Mesenchymal stem cell (in vitro differentiated cells and primary cell): ENCODE data around the gene TRIM60.
"Not testable (repeated sequence)": the region's sequence is repeated elsewhere in the genome, so short reads cannot be mapped to it uniquely, and the experiment has no call there.

Experiments used
- DNase-seq: peaks from one replicate; pipeline ENCODE4 v3.0.0-alpha.2; 2013
- H2AFZ ChIP-seq: one replicate; pipeline ENCODE4 v1.6.1; 2013; ENCODE audit warnings: low read depth, mild to moderate bottlenecking, control low read depth, inconsistent platforms, low read length, moderate library complexity
- H2AK5ac ChIP-seq: 2 replicates; pipeline ENCODE4 v1.6.1; 2013; ENCODE audit warnings: low read length, moderate library complexity, mild to moderate bottlenecking, inconsistent platforms; ENCODE audit not compliant: severe bottlenecking
- H2BK120ac ChIP-seq: one replicate; pipeline ENCODE4 v1.6.1; 2013; ENCODE audit warnings: low read depth, mild to moderate bottlenecking, inconsistent platforms, low read length, moderate library complexity
- H2BK12ac ChIP-seq, 2 experiments: one replicate each; pipeline ENCODE4 v1.6.1; 2013; ENCODE audit warnings: inconsistent platforms in 2 of 2, low read length in 2 of 2, mild to moderate bottlenecking in 2 of 2, moderate library complexity in 2 of 2, control low read depth in 1 of 2
- H2BK15ac ChIP-seq: one replicate; pipeline ENCODE4 v1.6.1; 2013; ENCODE audit warnings: mild to moderate bottlenecking, low read depth, inconsistent platforms; ENCODE audit not compliant: poor library complexity, severe bottlenecking
- H2BK5ac ChIP-seq: 2 replicates; pipeline ENCODE4 v1.6.1; 2013; ENCODE audit warnings: low read depth, mild to moderate bottlenecking, low read length, control low read depth, inconsistent platforms; ENCODE audit not compliant: poor library complexity, severe bottlenecking
- H3K14ac ChIP-seq, 2 experiments: one replicate each; pipeline ENCODE4 v1.6.1; 2013; ENCODE audit warnings: inconsistent platforms in 2 of 2, low read length in 2 of 2, control low read depth in 1 of 2, mild to moderate bottlenecking in 1 of 2, moderate library complexity in 1 of 2
- H3K18ac ChIP-seq, 2 experiments: one replicate each; pipeline ENCODE4 v1.6.1; 2013; ENCODE audit warnings: inconsistent platforms in 2 of 2, low read length in 2 of 2, control low read depth in 1 of 2, low read depth in 1 of 2, mild to moderate bottlenecking in 1 of 2
- H3K23ac ChIP-seq, 2 experiments: one replicate each; pipeline ENCODE4 v1.6.1; 2013; ENCODE audit warnings: inconsistent platforms in 2 of 2, low read length in 2 of 2, mild to moderate bottlenecking in 2 of 2, moderate library complexity in 2 of 2, control low read depth in 1 of 2
- H3K27ac ChIP-seq: 2 replicates; pipeline ENCODE4 v1.5.1; 2013; ENCODE audit warnings: mild to moderate bottlenecking, moderate library complexity, low read length, control low read depth, inconsistent platforms; ENCODE audit not compliant: poor library complexity, severe bottlenecking
- H3K27me3 ChIP-seq, 2 experiments: 2 replicates each; pipeline versions ENCODE4 v1.6.1 to v1.7.0; 2013; ENCODE audit warnings: low read length in 2 of 2, mild to moderate bottlenecking in 2 of 2, moderate library complexity in 2 of 2, control low read depth in 1 of 2, inconsistent platforms in 1 of 2; ENCODE audit not compliant: control insufficient read depth in 1 of 2, insufficient read depth in 1 of 2
- H3K36me3 ChIP-seq, 2 experiments: 2 replicates each; pipeline versions ENCODE4 v1.6.1 to v1.7.0; 2013; ENCODE audit warnings: low read length in 2 of 2, control low read depth in 1 of 2, inconsistent platforms in 1 of 2, low read depth in 1 of 2, mild to moderate bottlenecking in 1 of 2; ENCODE audit not compliant: insufficient read depth in 2 of 2, control insufficient read depth in 1 of 2
- H3K4ac ChIP-seq, 2 experiments: one replicate each; pipeline ENCODE4 v1.6.1; 2013; ENCODE audit warnings: inconsistent platforms in 2 of 2, low read length in 2 of 2, mild to moderate bottlenecking in 2 of 2, moderate library complexity in 2 of 2, control low read depth in 1 of 2, low read depth in 1 of 2
- H3K4me1 ChIP-seq: 2 replicates; pipeline ENCODE4 v1.6.1; 2013; ENCODE audit warnings: low read depth, low read length, control low read depth; ENCODE audit not compliant: control insufficient read depth, insufficient read depth
- H3K4me2 ChIP-seq: 2 replicates; pipeline ENCODE4 v1.6.1; 2013; ENCODE audit warnings: low read length, mild to moderate bottlenecking, inconsistent platforms; ENCODE audit not compliant: poor library complexity, severe bottlenecking
- H3K4me3 ChIP-seq, 2 experiments: 2 replicates each; pipeline versions ENCODE4 v1.5.1 to v1.7.0; 2013; ENCODE audit warnings: low read length in 2 of 2, mild to moderate bottlenecking in 2 of 2, control low read depth in 1 of 2, low read depth in 1 of 2; ENCODE audit not compliant: insufficient read depth in 1 of 2
- H3K79me1 ChIP-seq: replicated peaks from 2 replicates; pipeline ENCODE4 v1.6.1; 2013; ENCODE audit warnings: mild to moderate bottlenecking, control low read depth, low read length, inconsistent platforms; ENCODE audit not compliant: poor library complexity, severe bottlenecking
- H3K9ac ChIP-seq: 2 replicates; pipeline ENCODE4 v1.7.0; 2013; ENCODE audit warnings: mild to moderate bottlenecking, low read length, moderate library complexity
- H3K9me3 ChIP-seq: 2 replicates; pipeline ENCODE4 v1.7.0; 2013; ENCODE audit warnings: mild to moderate bottlenecking, low read length; ENCODE audit not compliant: control insufficient read depth
- H4K8ac ChIP-seq: one replicate; pipeline ENCODE4 v1.6.1; 2013; ENCODE audit warnings: inconsistent platforms, mild to moderate bottlenecking, low read length, moderate library complexity
- H4K91ac ChIP-seq: one replicate; pipeline ENCODE4 v1.6.1; 2013; ENCODE audit warnings: mild to moderate bottlenecking, low read length, inconsistent platforms
- WGBS: methylation state at CpG from one replicate; pipeline ENCODE4 v1.1.7; 2013; ENCODE audit warnings: mixed read lengths; 5-methylcytosine and 5-hydroxymethylcytosine counted together

Gene TRIM60

DNA sequence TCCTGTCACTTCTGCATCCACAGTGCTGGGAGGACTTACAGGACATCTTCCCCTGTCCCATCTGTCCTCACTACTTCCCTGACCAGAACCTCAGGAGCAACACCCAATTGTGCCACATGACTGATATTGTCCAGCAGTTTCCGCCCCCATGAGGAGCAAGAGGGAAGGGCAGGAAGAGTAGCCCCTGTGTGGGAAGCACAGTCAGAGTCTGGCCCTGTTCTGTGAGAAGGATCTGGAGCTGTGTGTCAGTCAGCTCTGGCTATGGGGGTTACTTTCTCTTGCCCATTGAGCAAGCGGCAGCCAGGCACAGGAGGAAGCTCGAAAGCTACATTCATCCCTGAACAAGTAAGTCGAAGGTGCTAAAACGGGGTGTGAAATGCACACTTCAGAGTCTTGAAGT, 14.8 kb upstream of the TRIM60 start:
- Histone ChIP-seq H4K8ac (no peak overlapping the region), H3K79me1 (no peaks in the 10 kb centered on the region)
- WGBS: 79% methylated on average over 5 of the region's 5 CpGs

DNA sequence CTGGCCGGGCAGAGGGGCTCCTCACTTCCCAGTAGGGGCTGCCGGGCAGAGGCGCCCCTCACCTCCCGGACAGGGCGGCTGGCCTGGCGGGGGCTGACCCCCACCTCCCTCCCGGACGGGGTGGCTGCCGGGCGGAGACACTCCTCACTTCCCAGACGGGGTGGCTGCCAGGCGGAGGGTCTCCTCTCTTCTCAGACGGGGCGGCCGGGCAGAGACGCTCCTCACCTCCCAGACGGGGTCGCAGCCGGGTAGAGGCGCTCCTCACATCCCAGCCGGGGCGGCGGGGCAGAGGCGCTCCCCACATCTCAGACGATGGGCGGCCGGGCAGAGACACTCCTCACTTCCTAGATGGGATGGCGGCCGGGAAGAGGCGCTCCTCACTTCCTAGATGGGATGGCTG, 11.8 kb upstream of the TRIM60 start:
- not testable (repeated sequence) for H3K27me3 ChIP-seq

More for the DNA sequence above, 14.8 kb upstream of the TRIM60 start:
- Histone ChIP-seq H3K27me3 (no peaks in the 10 kb centered on the region), H2BK15ac (no peak overlapping the region), H3K18ac (no peak overlapping the region), H2AFZ (no peak overlapping the region), H3K36me3 (no peaks in the 10 kb centered on the region), H2BK12ac (no peak overlapping the region), H3K23ac (no peak overlapping the region), H3K27ac (no peak overlapping the region), H2BK120ac (no peak overlapping the region), H3K9ac (no peak overlapping the region), H3K14ac (no peak overlapping the region), H3K4me1 (no peaks in the 10 kb centered on the region), H3K4me2 (no peak overlapping the region), H2BK5ac (no peak overlapping the region), H3K4me3 (no peak overlapping the region), H2AK5ac (no peak overlapping the region), H3K9me3 (no peaks in the 10 kb centered on the region), H3K4ac (no peak overlapping the region), H4K91ac (no peak overlapping the region)
- peak; percentile 1 for DNase-seq

GRCh38 chr4:165025782-165026181, 6.0 kb upstream of the TRIM60 start:
- not testable (repeated sequence) for H3K79me1 ChIP-seq, H2BK5ac ChIP-seq, DNase-seq, H2BK12ac ChIP-seq, H3K9me3 ChIP-seq, H2BK15ac ChIP-seq, H3K23ac ChIP-seq, H3K9ac ChIP-seq, H4K8ac ChIP-seq, H2BK120ac ChIP-seq, H3K18ac ChIP-seq, H3K4me2 ChIP-seq, H4K91ac ChIP-seq, H2AFZ ChIP-seq, H3K27ac ChIP-seq, H3K14ac ChIP-seq, H3K4me3 ChIP-seq, H3K4ac ChIP-seq, H3K36me3 ChIP-seq, H3K27me3 ChIP-seq, H2AK5ac ChIP-seq, H3K4me1 ChIP-seq
- WGBS: 91% methylated on average over 5 of the region's 8 CpGs

More for the DNA sequence above, 11.8 kb upstream of the TRIM60 start:
- H2AFZ ChIP-seq, H2BK15ac ChIP-seq, H3K4me1 ChIP-seq, H3K18ac ChIP-seq, H4K91ac ChIP-seq, H3K4me3 ChIP-seq, H2BK5ac ChIP-seq, H4K8ac ChIP-seq, H3K9me3 ChIP-seq, H3K4me2 ChIP-seq, H3K36me3 ChIP-seq, H3K9ac ChIP-seq, H2BK12ac ChIP-seq, H2BK120ac ChIP-seq, H3K27ac ChIP-seq, H2AK5ac ChIP-seq, H3K4ac ChIP-seq, H3K23ac ChIP-seq, H3K79me1 ChIP-seq, H3K14ac ChIP-seq, DNase-seq: not testable (repeated sequence)
- WGBS: 94% methylated on average over 19 of the region's 30 CpGs

DNA sequence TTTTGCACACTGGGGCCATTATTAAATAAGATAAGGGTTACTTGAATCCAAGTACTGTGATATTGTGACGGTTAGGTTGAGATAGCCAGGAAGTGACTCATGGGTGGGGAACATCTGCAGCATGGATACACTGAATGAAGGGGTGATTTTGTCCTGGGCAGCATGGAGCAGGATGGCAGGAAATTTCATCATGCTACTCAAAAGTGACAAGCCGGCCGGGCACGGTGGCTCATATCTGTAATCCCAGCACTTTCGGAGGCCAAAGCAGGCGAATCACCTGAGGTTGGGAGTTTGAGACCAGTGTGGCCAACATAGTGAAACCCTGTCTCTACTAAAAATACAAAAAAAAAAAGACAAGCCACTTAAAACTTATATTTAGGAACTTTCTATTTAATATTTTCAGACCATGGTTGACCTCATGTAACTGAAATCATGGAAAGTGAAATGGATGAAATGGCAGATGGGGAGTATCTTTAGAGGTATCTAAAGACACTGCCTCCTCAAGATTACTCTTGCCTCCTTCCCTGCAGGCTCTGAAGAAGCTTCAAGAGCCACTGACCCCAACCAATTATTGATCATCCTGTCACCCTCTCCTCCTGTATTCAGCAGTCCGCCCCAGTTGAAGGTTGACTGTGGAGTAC, 3.9 kb upstream of the TRIM60 start:
- Histone ChIP-seq H3K79me1 (no peaks in the 10 kb centered on the region), H2BK12ac (no peak overlapping the region), H3K14ac (peak overlapping the region in 1 of 2 experiments; percentile 66), H2BK5ac (no peak overlapping the region), H3K9me3 (no peaks in the 10 kb centered on the region), H3K9ac (no peak overlapping the region), H2AK5ac (no peak overlapping the region), H4K91ac (no peak overlapping the region), H2AFZ (no peak overlapping the region), H3K27me3 (no peaks in the 10 kb centered on the region), H4K8ac (no peak overlapping the region), H2BK120ac (no peak overlapping the region), H3K4ac (no peak overlapping the region), H3K4me3 (no peak overlapping the region), H3K18ac (no peak overlapping the region), H3K27ac (no peak overlapping the region), H3K4me2 (no peak overlapping the region), H3K36me3 (no peaks in the 10 kb centered on the region), H3K23ac (no peak overlapping the region), H3K4me1 (no peaks in the 10 kb centered on the region), H2BK15ac (no peak overlapping the region)
- DNase-seq: peak; percentile 1
- 34% methylated on average over 5 of the region's 7 CpGs for WGBS
